ENCODE measurements around the gene KRTDAP. TPM values are rescaled to one million over a fixed set of nuclear protein-coding genes. Genes with fewer than 3 reads are reported as not detected.
"Not testable (repeated sequence)": the region's sequence is repeated elsewhere in the genome, so short reads cannot be mapped to it uniquely, and the experiment has no call there.

Gene KRTDAP
- total RNA-seq, 1 experiment from 2014 or later, result 1.7 TPM

- TF ChIP-seq, protein P1, sequence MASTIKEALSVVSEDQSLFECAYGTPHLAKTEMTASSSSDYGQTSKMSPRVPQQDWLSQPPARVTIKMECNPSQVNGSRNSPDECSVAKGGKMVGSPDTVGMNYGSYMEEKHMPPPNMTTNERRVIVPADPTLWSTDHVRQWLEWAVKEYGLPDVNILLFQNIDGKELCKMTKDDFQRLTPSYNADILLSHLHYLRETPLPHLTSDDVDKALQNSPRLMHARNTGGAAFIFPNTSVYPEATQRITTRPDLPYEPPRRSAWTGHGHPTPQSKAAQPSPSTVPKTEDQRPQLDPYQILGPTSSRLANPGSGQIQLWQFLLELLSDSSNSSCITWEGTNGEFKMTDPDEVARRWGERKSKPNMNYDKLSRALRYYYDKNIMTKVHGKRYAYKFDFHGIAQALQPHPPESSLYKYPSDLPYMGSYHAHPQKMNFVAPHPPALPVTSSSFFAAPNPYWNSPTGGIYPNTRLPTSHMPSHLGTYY (CRISPR knock-in tag; IDR thresholded peaks at IDR 0.05), result no peak
- TF ChIP-seq TP53 (CRISPR knock-in tag; IDR thresholded peaks at IDR 0.05) (no peak), IRF1 (CRISPR knock-in tag; IDR thresholded peaks at IDR 0.05) (no peak)
These were observed 20.1 kb downstream of the KRTDAP start (continued) for GRCh38 chr19:35470128-35470527.

- Mint-ChIP-seq H3K4me3 (no peak overlapping the region), H3K27ac (no peak overlapping the region), H3K4me1 (peaks cover 13% of the 10 kb centered on the region), H3K9me3 (no peaks in the 10 kb centered on the region), H3K36me3 (no peaks in the 10 kb centered on the region), H3K27me3 (ENCODE audit: low read depth) (no peaks in the 10 kb centered on the region)
- ChIA-PET POLR2A (interaction anchor here (0.6 kb wide), 1 partner anchor 144 kb away, joined by 3 read pairs; the partner anchor contains the start of gene HAUS5), CTCF (interaction anchor here (0.8 to 2.4 kb wide), 6 partner anchors 9 to 116 kb away, joined by 3 to 13 read pairs (median 4); no protein-coding TSS in a partner anchor)
- ATAC-seq (peak; percentile 98), DNase-seq (ENCODE audit: low spot score) (peak; percentile 60)
- TF ChIP-seq, protein P2, sequence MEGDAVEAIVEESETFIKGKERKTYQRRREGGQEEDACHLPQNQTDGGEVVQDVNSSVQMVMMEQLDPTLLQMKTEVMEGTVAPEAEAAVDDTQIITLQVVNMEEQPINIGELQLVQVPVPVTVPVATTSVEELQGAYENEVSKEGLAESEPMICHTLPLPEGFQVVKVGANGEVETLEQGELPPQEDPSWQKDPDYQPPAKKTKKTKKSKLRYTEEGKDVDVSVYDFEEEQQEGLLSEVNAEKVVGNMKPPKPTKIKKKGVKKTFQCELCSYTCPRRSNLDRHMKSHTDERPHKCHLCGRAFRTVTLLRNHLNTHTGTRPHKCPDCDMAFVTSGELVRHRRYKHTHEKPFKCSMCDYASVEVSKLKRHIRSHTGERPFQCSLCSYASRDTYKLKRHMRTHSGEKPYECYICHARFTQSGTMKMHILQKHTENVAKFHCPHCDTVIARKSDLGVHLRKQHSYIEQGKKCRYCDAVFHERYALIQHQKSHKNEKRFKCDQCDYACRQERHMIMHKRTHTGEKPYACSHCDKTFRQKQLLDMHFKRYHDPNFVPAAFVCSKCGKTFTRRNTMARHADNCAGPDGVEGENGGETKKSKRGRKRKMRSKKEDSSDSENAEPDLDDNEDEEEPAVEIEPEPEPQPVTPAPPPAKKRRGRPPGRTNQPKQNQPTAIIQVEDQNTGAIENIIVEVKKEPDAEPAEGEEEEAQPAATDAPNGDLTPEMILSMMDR (IDR thresholded peaks at IDR 0.05), result peak; percentile 42; the same call in 1 of the 2 replicates
- TF ChIP-seq, protein P3, sequence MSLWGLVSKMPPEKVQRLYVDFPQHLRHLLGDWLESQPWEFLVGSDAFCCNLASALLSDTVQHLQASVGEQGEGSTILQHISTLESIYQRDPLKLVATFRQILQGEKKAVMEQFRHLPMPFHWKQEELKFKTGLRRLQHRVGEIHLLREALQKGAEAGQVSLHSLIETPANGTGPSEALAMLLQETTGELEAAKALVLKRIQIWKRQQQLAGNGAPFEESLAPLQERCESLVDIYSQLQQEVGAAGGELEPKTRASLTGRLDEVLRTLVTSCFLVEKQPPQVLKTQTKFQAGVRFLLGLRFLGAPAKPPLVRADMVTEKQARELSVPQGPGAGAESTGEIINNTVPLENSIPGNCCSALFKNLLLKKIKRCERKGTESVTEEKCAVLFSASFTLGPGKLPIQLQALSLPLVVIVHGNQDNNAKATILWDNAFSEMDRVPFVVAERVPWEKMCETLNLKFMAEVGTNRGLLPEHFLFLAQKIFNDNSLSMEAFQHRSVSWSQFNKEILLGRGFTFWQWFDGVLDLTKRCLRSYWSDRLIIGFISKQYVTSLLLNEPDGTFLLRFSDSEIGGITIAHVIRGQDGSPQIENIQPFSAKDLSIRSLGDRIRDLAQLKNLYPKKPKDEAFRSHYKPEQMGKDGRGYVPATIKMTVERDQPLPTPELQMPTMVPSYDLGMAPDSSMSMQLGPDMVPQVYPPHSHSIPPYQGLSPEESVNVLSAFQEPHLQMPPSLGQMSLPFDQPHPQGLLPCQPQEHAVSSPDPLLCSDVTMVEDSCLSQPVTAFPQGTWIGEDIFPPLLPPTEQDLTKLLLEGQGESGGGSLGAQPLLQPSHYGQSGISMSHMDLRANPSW (CRISPR knock-in tag; conservative IDR thresholded peaks at IDR 0.05; ENCODE audit: low read depth), result no peak
These were observed 21.6 kb downstream of the KRTDAP start for GRCh38 chr19:35468637-35469036.

GRCh38 chr19:35466259-35466658 is 24.0 kb downstream of the KRTDAP start:
- POLR2A ChIA-PET, result interaction anchor here (1.2 kb wide), 1 partner anchor 127 kb away, joined by 8 read pairs; no protein-coding TSS in a partner anchor
- peaks cover 7% of the 10 kb centered on the region for H3K4me1 Mint-ChIP-seq
- DNase-seq (ENCODE audit: low spot score) (no peak), ATAC-seq (no peak)
- no peaks in the 10 kb centered on the region for H3K9me3 Mint-ChIP-seq
- no peaks in the 10 kb centered on the region; the same call in 1 of the 2 replicates for H3K27me3 Mint-ChIP-seq (ENCODE audit: low read depth)
- TF ChIP-seq IRF2 (CRISPR knock-in tag; IDR thresholded peaks at IDR 0.05; ENCODE audit: borderline replicate concordance, low read depth) (no peak), GTF2I (CRISPR knock-in tag; conservative IDR thresholded peaks at IDR 0.05) (no peak), TEAD4 (CRISPR knock-in tag; IDR thresholded peaks at IDR 0.05) (no peak), ZNF416 (CRISPR knock-in tag; IDR thresholded peaks at IDR 0.05) (no peak), ZNF219 (CRISPR knock-in tag; IDR thresholded peaks at IDR 0.05; ENCODE audit: borderline replicate concordance) (no peak), CBFB (CRISPR knock-in tag; IDR thresholded peaks at IDR 0.05; ENCODE audit: low read depth) (no peak)
- TF ChIP-seq, protein P2 (IDR thresholded peaks at IDR 0.05), result no peak
- TF ChIP-seq, protein P4, sequence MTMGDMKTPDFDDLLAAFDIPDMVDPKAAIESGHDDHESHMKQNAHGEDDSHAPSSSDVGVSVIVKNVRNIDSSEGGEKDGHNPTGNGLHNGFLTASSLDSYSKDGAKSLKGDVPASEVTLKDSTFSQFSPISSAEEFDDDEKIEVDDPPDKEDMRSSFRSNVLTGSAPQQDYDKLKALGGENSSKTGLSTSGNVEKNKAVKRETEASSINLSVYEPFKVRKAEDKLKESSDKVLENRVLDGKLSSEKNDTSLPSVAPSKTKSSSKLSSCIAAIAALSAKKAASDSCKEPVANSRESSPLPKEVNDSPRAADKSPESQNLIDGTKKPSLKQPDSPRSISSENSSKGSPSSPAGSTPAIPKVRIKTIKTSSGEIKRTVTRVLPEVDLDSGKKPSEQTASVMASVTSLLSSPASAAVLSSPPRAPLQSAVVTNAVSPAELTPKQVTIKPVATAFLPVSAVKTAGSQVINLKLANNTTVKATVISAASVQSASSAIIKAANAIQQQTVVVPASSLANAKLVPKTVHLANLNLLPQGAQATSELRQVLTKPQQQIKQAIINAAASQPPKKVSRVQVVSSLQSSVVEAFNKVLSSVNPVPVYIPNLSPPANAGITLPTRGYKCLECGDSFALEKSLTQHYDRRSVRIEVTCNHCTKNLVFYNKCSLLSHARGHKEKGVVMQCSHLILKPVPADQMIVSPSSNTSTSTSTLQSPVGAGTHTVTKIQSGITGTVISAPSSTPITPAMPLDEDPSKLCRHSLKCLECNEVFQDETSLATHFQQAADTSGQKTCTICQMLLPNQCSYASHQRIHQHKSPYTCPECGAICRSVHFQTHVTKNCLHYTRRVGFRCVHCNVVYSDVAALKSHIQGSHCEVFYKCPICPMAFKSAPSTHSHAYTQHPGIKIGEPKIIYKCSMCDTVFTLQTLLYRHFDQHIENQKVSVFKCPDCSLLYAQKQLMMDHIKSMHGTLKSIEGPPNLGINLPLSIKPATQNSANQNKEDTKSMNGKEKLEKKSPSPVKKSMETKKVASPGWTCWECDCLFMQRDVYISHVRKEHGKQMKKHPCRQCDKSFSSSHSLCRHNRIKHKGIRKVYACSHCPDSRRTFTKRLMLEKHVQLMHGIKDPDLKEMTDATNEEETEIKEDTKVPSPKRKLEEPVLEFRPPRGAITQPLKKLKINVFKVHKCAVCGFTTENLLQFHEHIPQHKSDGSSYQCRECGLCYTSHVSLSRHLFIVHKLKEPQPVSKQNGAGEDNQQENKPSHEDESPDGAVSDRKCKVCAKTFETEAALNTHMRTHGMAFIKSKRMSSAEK (CRISPR knock-in tag; IDR thresholded peaks at IDR 0.05; ENCODE audit: borderline replicate concordance), result no peak
- TF ChIP-seq, protein P5, sequence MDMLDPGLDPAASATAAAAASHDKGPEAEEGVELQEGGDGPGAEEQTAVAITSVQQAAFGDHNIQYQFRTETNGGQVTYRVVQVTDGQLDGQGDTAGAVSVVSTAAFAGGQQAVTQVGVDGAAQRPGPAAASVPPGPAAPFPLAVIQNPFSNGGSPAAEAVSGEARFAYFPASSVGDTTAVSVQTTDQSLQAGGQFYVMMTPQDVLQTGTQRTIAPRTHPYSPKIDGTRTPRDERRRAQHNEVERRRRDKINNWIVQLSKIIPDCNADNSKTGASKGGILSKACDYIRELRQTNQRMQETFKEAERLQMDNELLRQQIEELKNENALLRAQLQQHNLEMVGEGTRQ (CRISPR knock-in tag; IDR thresholded peaks at IDR 0.05), result no peak
- H3K27ac Mint-ChIP-seq, result no peak overlapping the region
- no peak overlapping the region for H3K4me3 Mint-ChIP-seq
- no peaks in the 10 kb centered on the region for H3K36me3 Mint-ChIP-seq
- CTCF ChIA-PET, result no interaction called here

DNA sequence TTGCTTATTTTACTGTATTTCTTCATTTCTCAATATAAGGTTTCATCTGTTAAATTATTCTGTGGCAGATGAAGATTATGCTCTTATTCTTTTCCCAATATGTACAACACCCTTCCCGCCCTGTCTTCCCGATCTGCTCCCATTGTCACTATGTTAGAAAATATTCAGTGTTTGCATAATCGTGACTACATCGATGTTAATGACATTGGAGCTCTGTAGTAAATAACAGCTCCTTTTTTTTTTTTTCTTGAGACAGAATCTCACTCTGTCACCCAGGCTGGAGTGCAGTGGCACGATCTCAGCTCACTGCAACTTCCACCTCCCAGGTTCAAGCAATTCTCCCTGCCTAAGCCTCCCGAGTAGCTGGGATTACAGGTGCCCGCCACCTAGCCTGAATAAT is 27.3 kb downstream of the KRTDAP start:
- POLR2A ChIA-PET, result interaction anchor here (0.5 kb wide), 1 partner anchor 1142 kb away, joined by 3 read pairs; no protein-coding TSS in a partner anchor
- H3K9me3 Mint-ChIP-seq; DNase-seq (ENCODE audit: low spot score); H3K4me1 Mint-ChIP-seq; H3K4me3 Mint-ChIP-seq; H3K36me3 Mint-ChIP-seq; H3K27ac Mint-ChIP-seq; ATAC-seq; H3K27me3 Mint-ChIP-seq (ENCODE audit: low read depth): not testable (repeated sequence)
- CTCF ChIA-PET, result interaction anchor here (0.9 to 2.0 kb wide), 5 partner anchors 10 to 110 kb away, joined by 3 to 5 read pairs (median 4); partner anchors contain the start of gene FFAR2
